Stimulated activated naive CD8-positive, alpha-beta T cell treated with anti-CD3 and anti-CD28 coated beads, Interleukin-15, Interleukin-2, amounts not matched to agents 100 ng/mL and 50 ng/mL, for 24 hours (primary cell): ENCODE measurements around the gene ZBTB46.

ENCODE experiments used
- H3K27ac Mint-ChIP-seq: one replicate; pipeline ENCODE4 v1.8.0; 2021; ENCODE audit warnings: mild to moderate bottlenecking, mixed read lengths
- H3K27me3 Mint-ChIP-seq: one replicate; pipeline ENCODE4 v1.8.0; 2021; ENCODE audit warnings: mixed read lengths
- H3K36me3 Mint-ChIP-seq: one replicate; pipeline ENCODE4 v1.8.0; 2021; ENCODE audit warnings: low read depth, mixed read lengths
- H3K4me1 Mint-ChIP-seq: one replicate; pipeline ENCODE4 v1.8.0; 2021; ENCODE audit warnings: low read depth, mixed read lengths
- H3K4me3 Mint-ChIP-seq: one replicate; pipeline ENCODE4 v1.8.0; 2021; ENCODE audit warnings: mild to moderate bottlenecking, mixed read lengths
- H3K9me3 Mint-ChIP-seq: one replicate; pipeline ENCODE4 v1.8.0; 2021; ENCODE audit warnings: mixed read lengths

The ZBTB46 gene

DNA sequence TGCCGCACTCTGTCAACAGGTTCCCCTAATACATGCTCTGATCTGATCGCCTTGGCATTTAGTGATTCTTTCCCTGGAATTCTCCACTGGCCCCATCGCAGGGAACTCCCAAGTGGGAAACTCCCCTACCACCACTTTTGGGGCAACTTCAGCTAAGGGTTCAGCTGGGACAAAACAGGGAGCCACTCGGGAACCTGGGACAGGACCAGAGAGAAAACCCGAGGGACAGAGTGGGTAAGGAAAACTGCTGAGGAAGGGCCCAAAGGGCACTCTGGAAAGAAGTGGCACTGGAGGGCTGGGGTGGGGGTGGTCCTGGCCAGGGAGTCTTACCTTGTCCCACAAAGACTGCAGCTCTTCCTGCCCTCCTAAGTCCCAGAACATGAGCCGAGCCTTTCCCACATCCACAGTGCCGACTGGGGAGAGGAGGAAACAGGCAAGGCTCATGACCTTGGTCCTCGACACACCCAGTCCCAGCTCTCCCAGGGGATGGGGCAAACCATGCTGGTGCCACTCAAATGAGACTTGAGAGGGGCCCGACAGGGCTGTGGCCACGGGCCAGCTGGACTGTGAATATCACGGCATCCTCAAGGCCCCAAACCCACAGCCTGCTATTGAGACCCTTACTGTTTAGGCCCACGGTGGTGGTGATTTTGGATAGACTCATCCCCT lies 124.9 kb downstream of the ZBTB46 start:
- Mint-ChIP-seq H3K9me3 (no peaks in the 10 kb centered on the region), H3K27me3 (no peaks in the 10 kb centered on the region), H3K36me3 (peaks cover 41% of the 10 kb centered on the region), H3K4me1 (peaks cover 42% of the 10 kb centered on the region), H3K4me3 (peak overlapping the region; percentile 91), H3K27ac (peak overlapping the region; percentile 84)

DNA sequence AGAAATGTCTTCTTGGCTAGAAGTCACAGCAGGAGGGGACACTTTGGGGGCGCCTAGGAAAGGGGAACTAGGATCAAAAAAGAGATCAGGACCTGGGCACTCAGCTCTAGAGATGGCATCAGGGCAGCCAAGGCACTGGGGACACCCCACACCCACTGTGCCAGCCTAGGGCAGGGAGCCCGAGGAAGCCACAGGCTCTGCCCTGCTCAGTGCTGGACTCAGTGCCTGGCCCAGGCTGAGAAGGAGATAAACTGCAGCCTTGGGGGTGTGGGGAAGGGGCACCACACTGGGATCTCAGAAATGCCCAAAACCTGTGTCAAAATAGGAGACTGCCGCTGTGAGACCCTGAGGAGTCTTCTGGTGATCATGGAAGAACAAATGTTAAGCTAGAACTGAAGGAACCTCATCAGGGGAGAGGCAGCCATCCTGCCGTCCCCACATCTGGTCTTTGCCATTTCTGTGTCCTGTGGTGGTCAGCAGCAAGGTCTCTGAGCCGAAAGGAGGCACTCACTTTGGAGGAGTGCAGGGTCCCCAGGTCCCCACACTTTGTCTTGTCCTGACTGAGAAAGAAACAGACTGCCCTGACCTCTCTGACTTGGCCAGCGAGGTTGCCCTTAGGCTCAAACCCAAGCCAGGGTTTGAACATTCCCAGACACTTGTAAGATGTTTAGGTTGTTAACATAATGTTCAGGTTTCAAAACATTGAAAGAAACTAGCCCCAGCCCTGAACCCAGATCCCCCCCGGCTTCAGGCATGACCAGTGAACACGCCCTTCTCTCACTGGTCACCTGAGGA lies 125.6 kb downstream of the ZBTB46 start:
- H3K4me3 Mint-ChIP-seq = peak overlapping the region; percentile 32
- H3K36me3 Mint-ChIP-seq = peaks cover 33% of the 10 kb centered on the region
- no peaks in the 10 kb centered on the region for H3K9me3 Mint-ChIP-seq
- peaks cover 36% of the 10 kb centered on the region for H3K4me1 Mint-ChIP-seq
- peak overlapping the region; percentile 57 for H3K27ac Mint-ChIP-seq
- H3K27me3 Mint-ChIP-seq = no peaks in the 10 kb centered on the region

- Mint-ChIP-seq H3K36me3 (peaks cover 30% of the 10 kb centered on the region), H3K4me3 (no peak overlapping the region), H3K27me3 (no peaks in the 10 kb centered on the region), H3K27ac (no peak overlapping the region), H3K4me1 (peaks cover 34% of the 10 kb centered on the region), H3K9me3 (no peaks in the 10 kb centered on the region)
Measured at GRCh38 chr20:63704749-63705117, 126.3 kb downstream of the ZBTB46 start.

GRCh38 chr20:63703976-63704748 lies 126.9 kb downstream of the ZBTB46 start:
- H3K27ac Mint-ChIP-seq = no peak overlapping the region

GRCh38 chr20:63703471-63703975 lies 127.5 kb downstream of the ZBTB46 start:
- Mint-ChIP-seq H3K4me3 (no peak overlapping the region), H3K9me3 (no peaks in the 10 kb centered on the region), H3K36me3 (peaks cover 20% of the 10 kb centered on the region), H3K27me3 (no peaks in the 10 kb centered on the region), H3K4me1 (peaks cover 35% of the 10 kb centered on the region), H3K27ac (no peak overlapping the region)

More at GRCh38 chr20:63703976-63704748, 126.9 kb downstream of the ZBTB46 start:
- Mint-ChIP-seq H3K9me3 (no peaks in the 10 kb centered on the region), H3K36me3 (peaks cover 27% of the 10 kb centered on the region), H3K27me3 (no peaks in the 10 kb centered on the region), H3K4me1 (peaks cover 35% of the 10 kb centered on the region), H3K4me3 (no peak overlapping the region)

DNA sequence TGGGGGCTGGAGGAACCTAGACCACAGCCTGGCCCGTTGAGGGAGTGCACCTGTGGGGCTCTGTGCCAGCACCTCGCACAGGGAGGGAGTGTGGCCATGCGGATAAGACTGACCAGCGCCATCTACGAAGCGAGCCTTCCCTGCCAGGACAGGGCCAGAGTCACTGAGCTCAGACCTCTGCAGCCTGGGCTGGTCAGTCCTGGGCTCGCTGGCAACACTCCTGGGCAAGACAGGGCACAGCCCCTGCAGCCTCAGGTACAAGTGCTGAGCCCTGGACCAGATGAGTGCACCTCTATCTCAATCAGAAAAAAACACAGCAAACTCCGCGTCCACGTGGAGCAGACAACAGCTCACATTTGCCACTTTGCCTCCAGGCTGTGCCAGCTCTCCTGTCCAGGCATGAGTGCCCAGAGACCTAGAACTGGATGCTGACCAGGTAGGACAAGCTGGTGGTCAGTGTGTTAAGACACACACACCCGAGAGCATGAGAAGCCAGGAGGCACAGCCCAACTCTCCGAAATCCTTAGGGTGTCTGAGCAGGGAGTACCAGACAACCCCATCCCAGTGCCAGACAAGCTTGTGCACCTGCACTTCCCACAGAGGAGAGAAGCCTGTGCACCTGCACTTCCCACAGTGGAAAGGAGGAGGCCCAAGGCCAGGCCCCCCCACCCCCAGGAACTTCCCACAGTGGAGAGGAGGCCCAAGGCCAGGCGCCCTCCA lies 128.2 kb downstream of the ZBTB46 start:
- no peak overlapping the region for H3K4me3 Mint-ChIP-seq
- no peaks in the 10 kb centered on the region for H3K9me3 Mint-ChIP-seq

DNA sequence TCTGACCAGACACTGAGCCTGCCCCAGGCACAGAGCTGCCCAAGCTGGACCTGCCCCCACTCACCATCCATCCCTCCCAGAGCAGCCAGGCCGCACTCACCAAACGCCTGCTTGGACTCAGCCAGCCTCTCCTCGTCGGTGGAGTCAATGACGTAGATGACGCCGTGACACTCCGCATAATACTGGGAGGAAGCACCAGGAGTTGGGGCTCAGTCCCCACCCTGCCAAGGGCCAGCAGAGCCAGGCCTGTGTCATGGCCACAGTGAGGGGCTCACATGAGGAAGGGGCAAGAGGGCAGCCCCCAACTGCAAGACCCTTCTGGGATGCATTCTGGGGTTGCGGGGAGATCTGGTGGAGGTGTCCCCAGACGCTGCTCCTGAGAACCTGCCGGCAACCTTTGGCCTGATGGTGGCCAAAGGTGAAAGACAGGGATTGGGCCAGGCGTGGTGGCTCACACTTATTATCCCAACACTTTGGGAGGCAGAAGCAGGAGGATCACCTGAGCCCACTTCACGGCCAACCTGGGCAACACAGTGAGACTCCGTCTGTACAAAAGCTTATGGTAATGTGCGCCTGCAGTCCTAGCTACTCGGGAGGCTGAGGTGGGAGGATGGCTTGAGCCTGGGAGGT lies 128.9 kb downstream of the ZBTB46 start:
- Mint-ChIP-seq H3K36me3 (peaks cover 19% of the 10 kb centered on the region), H3K9me3 (no peaks in the 10 kb centered on the region), H3K27ac (peak overlapping the region; percentile 26), H3K4me3 (no peak overlapping the region), H3K27me3 (no peaks in the 10 kb centered on the region), H3K4me1 (peaks cover 45% of the 10 kb centered on the region)

More for the DNA sequence above, 128.2 kb downstream of the ZBTB46 start:
- Mint-ChIP-seq H3K27ac (no peak overlapping the region), H3K27me3 (no peaks in the 10 kb centered on the region), H3K4me1 (peaks cover 37% of the 10 kb centered on the region), H3K36me3 (peaks cover 19% of the 10 kb centered on the region)

- Mint-ChIP-seq H3K36me3 (peaks cover 12% of the 10 kb centered on the region), H3K9me3 (no peaks in the 10 kb centered on the region), H3K27ac (no peak overlapping the region), H3K27me3 (no peaks in the 10 kb centered on the region), H3K4me1 (peaks cover 39% of the 10 kb centered on the region), H3K4me3 (no peak overlapping the region)
Measured at GRCh38 chr20:63701329-63702035, 129.6 kb downstream of the ZBTB46 start.

GRCh38 chr20:63701051-63701328 lies 130.1 kb downstream of the ZBTB46 start:
- Mint-ChIP-seq H3K36me3 (peaks cover 10% of the 10 kb centered on the region), H3K27me3 (no peaks in the 10 kb centered on the region), H3K4me1 (peaks cover 38% of the 10 kb centered on the region), H3K9me3 (no peaks in the 10 kb centered on the region), H3K4me3 (no peak overlapping the region), H3K27ac (no peak overlapping the region)

DNA sequence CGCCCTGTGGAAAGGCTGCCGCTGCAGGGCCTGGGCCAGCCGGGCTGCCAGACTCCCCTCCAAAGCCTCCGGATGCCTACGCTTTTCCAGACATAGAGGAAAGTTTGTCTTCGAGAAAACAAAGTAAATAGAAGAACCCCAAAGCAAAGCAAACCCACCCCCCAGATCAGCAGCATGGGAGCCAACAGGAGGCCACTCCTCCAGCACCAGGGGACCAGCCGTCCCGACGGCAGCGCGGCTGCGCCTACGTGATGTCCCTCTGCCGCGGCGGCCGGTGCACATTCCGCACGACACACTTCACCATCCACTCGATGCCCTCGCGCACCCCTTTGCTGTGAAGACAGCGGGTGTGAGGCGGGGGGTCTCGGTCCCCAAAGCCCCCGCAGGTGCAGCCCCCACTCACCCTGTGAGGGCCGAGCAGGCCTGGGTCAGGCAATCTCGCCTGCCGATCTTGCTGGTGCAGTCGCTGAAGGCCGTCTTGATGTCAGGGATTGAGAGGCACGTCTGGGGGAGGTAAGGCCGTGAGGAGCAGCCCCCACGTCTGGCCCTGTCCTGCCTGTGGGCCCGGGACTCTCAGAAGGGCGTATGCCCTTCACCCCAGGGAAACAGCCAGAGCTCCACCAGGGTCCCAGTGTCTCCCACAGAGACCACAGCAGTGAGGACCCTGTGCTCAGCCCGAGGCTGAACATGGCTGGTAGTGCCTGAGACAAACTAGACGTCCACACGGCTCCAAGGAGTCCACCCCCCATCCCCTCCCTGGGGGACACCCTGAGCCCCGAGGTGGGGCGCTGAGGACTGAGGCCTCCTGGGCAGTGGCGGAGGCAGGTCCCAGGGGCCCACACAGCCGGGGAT lies 130.6 kb downstream of the ZBTB46 start:
- Mint-ChIP-seq H3K36me3 (peaks cover 4% of the 10 kb centered on the region), H3K4me1 (peaks cover 33% of the 10 kb centered on the region), H3K27ac (no peak overlapping the region), H3K4me3 (no peak overlapping the region), H3K9me3 (no peaks in the 10 kb centered on the region), H3K27me3 (no peaks in the 10 kb centered on the region)

DNA sequence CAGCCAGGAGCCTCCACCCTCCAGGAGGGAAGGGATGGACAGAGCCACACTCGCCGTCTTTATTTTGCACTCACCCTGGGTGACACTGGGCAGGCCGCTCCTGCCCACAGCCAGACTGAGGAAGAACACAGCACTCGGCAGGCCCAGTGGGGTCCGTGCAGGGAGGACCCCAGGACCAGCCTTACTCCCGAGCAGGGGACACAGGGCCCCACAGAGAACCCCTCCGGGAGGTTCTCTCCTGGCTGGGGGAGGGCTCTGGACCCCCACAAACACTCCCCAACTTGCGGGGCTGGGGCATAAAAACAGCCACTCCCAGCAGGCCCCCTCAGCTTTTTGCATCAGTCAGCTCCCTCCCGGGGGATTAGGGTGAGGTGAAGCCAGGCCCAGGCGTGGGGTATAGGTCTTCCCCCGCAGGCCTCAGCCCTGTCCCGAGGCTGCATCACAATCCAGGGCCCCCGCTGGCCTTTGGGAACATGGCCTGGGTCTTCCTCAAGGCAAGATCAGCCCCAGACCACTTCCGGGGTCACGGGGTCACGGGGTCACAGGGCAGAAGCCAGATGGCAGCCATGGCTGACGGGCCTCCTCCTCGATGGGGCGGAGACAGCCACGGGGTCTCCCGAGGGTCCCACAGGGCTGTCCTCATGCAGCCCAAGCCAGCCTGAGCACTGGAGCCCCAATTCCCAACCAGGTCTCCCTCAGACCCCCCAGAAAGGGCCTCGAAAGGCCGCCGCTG lies 131.4 kb downstream of the ZBTB46 start:
- Mint-ChIP-seq H3K36me3 (no peaks in the 10 kb centered on the region), H3K27ac (peak overlapping the region; percentile 52), H3K4me3 (peak overlapping the region; percentile 17)

DNA sequence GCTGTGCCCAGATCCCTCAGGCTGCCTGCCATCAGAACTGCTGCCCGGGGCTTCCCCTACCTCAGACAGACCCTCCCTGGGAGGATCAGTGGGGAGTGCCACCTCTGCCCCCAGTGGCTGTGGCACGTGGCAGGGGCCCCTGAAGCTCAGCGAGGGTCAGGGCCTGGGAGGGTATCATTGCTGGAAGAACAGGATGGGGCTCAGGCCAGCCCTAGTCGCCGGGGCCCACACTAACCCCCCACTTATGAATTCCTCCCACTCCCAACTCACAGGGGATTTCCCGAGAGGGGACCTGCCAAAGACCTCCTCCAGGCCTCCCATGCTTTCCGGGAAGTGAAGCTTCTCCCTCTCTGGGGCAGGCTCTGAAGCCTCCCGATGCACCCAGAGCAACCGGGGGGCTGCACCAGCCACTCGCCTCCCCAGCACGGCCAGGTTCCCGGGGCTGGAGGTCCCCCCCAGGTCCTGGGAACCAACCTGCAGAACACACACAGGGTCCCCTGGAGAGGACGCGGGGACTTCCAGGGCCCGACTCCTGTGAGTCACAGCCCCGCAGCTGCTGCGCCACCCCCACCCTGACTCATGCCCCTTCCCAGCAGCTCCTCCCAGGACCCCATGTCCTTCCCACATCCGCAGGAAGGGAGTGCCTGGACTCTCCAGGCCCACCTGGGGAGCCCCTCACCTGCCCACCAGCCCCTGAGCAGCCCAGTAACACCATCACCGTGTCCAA lies 132.2 kb downstream of the ZBTB46 start:
- H3K9me3 Mint-ChIP-seq = no peaks in the 10 kb centered on the region
- peak overlapping the region; percentile 17 for H3K4me3 Mint-ChIP-seq
- peaks cover 3% of the 10 kb centered on the region for H3K36me3 Mint-ChIP-seq
- peak overlapping the region; percentile 52 for H3K27ac Mint-ChIP-seq
- H3K27me3 Mint-ChIP-seq = no peaks in the 10 kb centered on the region
- H3K4me1 Mint-ChIP-seq = peaks cover 32% of the 10 kb centered on the region

More for the DNA sequence above, 131.4 kb downstream of the ZBTB46 start:
- Mint-ChIP-seq H3K9me3 (no peaks in the 10 kb centered on the region), H3K27me3 (no peaks in the 10 kb centered on the region), H3K4me1 (peaks cover 32% of the 10 kb centered on the region)
